ENCODE measurements around the gene MACROD2.
A peak's percentile ranks its signal among the peaks of the same experiment; 100 is the strongest.

DNA sequence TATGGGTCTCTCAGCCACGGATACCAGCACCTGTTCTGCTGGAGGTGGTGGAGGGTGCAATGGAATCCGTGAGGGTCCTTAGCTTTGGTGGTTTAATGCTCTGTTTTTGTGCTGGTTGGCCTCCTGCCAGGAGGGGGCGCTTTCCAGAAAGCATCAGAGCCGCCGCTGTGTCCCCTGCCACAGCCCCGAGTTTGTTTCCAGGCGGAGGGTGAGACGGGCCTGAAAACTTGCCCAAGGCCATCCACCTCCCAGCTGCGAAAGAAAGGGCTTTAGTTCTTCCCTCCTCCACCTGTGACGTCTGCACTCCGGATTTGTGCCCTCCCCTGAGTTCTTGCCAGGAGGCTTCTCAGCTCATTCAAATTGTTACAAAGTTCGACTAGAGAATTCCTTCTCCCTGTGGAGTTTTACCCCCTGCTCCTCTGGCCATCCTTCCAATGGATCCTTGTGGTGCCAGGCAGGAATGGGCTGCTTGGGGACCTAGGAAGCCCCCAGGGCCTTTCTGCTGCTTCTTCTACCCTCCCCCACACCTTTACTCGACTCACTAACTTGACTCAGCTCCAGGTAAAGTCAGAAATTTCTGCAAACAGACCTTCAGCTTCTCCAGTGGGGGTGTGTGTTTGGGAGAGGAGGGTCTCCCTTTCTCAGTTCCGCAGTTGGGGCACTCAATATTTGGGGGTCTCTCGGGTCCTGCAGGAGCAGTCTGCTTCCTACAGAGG lies 1704.3 kb downstream of the MACROD2 start:
- TF ChIP-seq, protein P1, sequence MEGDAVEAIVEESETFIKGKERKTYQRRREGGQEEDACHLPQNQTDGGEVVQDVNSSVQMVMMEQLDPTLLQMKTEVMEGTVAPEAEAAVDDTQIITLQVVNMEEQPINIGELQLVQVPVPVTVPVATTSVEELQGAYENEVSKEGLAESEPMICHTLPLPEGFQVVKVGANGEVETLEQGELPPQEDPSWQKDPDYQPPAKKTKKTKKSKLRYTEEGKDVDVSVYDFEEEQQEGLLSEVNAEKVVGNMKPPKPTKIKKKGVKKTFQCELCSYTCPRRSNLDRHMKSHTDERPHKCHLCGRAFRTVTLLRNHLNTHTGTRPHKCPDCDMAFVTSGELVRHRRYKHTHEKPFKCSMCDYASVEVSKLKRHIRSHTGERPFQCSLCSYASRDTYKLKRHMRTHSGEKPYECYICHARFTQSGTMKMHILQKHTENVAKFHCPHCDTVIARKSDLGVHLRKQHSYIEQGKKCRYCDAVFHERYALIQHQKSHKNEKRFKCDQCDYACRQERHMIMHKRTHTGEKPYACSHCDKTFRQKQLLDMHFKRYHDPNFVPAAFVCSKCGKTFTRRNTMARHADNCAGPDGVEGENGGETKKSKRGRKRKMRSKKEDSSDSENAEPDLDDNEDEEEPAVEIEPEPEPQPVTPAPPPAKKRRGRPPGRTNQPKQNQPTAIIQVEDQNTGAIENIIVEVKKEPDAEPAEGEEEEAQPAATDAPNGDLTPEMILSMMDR (IDR thresholded peaks at IDR 0.05): peak; percentile 17
- TF ChIP-seq EZH2 (IDR thresholded peaks at IDR 0.05; ENCODE audit: borderline replicate concordance, insufficient read depth, low read depth, low read length, poor library complexity, severe bottlenecking): no peak
